GM12878 (cell line): Measurements from ENCODE around the gene KRT79. TPM values are rescaled to one million over a fixed set of nuclear protein-coding genes. Genes with fewer than 3 reads are reported as not detected.

Experiments used
- ATAC-seq: fragments of 200-7000 bp; cut with Tn5 transposase; 3 replicates; pipeline ENCODE4 v1.9.1; 2020; ENCODE audit warnings: mild to moderate bottlenecking, moderate library complexity
- BruUV-seq: library from RNA; stranded (reverse); fragments of 400-500 nt; replicated peaks from 2 replicates; lab custom pipeline; 2021; lab: Mats Ljungman, UMichigan
- CTCF ChIA-PET: fragments of 300-600 bp; sonication (Branson Sonifier 250); formaldehyde crosslinking; extraction: SDS; loops from one replicate; lab custom pipeline; 2021; ENCODE audit warnings: inconsistent platforms; lab: Yijun Ruan, JAX
- POLR2A ChIA-PET: fragments of 350-600 bp; formaldehyde crosslinking; extraction: SDS; loops from one replicate; lab custom pipeline; 2021; ENCODE audit warnings: inconsistent platforms; lab: Charles Lee
- RAD21 ChIA-PET: fragments of 300-600 bp; sonication (Branson Sonifier 250); formaldehyde crosslinking; loops from one replicate; lab custom pipeline; 2023; ENCODE audit warnings: antibody characterized with exemption; ENCODE audit not compliant: unreplicated experiment; lab: Charles Lee
- SMC1A ChIA-PET: fragments of 300-600 bp; sonication (Branson Sonifier 250); formaldehyde crosslinking; loops from one replicate; lab custom pipeline; 2023; ENCODE audit not compliant: unreplicated experiment, uncharacterized antibody; lab: Charles Lee
- DNase-seq: peaks from one replicate; pipeline ENCODE4 v3.0.0-alpha.2; 2011; ENCODE audit warnings: low read depth, low spot score
- FAIRE-seq: peaks from 3 replicates; lab custom pipeline; 2011; peaks lifted over from hg19 to GRCh38; lab: Jason Lieb, UNC
- H2AFZ ChIP-seq: 2 replicates; pipeline ENCODE4 v1.6.0; 2011; ENCODE audit warnings: low read depth, low read length, control low read depth; ENCODE audit not compliant: control insufficient read depth
- H3K27ac ChIP-seq: 2 replicates; pipeline ENCODE4 v1.5.1; 2011; ENCODE audit warnings: control low read depth; ENCODE audit not compliant: control insufficient read depth, insufficient read depth
- H3K27me3 ChIP-seq, 2 experiments: replicated peaks in 1 of 2; 2 replicates each; pipeline versions ENCODE4 v1.6.0 to v1.6.1; 2011; ENCODE audit warnings: low read length in 1 of 2; ENCODE audit not compliant: control insufficient read depth in 2 of 2, insufficient read depth in 2 of 2
- H3K36me3 ChIP-seq, 2 experiments: 2 replicates each; pipeline ENCODE4 v1.5.1; 2011; ENCODE audit warnings: low read length in 1 of 2; ENCODE audit not compliant: control insufficient read depth in 2 of 2, insufficient read depth in 2 of 2
- H3K4me1 ChIP-seq: 2 replicates; pipeline ENCODE4 v1.6.1; 2011; ENCODE audit warnings: mild to moderate bottlenecking, low read length, moderate library complexity, mixed read lengths; ENCODE audit not compliant: control insufficient read depth, insufficient read depth
- H3K4me2 ChIP-seq: 2 replicates; pipeline ENCODE4 v1.6.0; 2011; ENCODE audit warnings: control low read depth; ENCODE audit not compliant: control insufficient read depth, insufficient read depth
- H3K4me3 ChIP-seq: fragments of 200-600 bp; sonication (generic); 2 replicates; pipeline ENCODE4 v1.5.1; 2016
- H3K79me2 ChIP-seq: 2 replicates; pipeline ENCODE4 v1.6.0; 2011; ENCODE audit warnings: low read length; ENCODE audit not compliant: control insufficient read depth, insufficient read depth
- H3K9ac ChIP-seq: 2 replicates; pipeline ENCODE4 v1.8.0; 2011; ENCODE audit warnings: low read length, control low read depth, mixed read lengths; ENCODE audit not compliant: control insufficient read depth, insufficient read depth
- H3K9me3 ChIP-seq: replicated peaks from 3 replicates; pipeline ENCODE4 v1.5.1; 2011; ENCODE audit warnings: mild to moderate bottlenecking, low read length; ENCODE audit not compliant: control insufficient read depth, insufficient read depth
- H4K20me1 ChIP-seq: 2 replicates; pipeline ENCODE4 v1.6.0; 2011; ENCODE audit not compliant: control insufficient read depth, insufficient read depth
- KLF5 ChIP-seq: fragments of 450-650 bp; IDR thresholded peaks from 2 replicates; pipeline ENCODE4 v1.6.1; 2014; ENCODE audit warnings: mild to moderate bottlenecking; ENCODE audit not compliant: partially characterized antibody
- RUNX3 ChIP-seq: IDR thresholded peaks from 2 replicates; pipeline ENCODE4 v1.6.1; 2012; ENCODE audit warnings: low read length, inconsistent platforms
- TARDBP ChIP-seq: IDR thresholded peaks from 2 replicates; pipeline ENCODE4 v1.6.1; 2016; ENCODE audit warnings: borderline replicate concordance
- WGBS: methylation state at CpG from one replicate; pipeline ENCODE4 v1.1.6; 2016; ENCODE audit warnings: low lambda C conversion rate; ENCODE audit not compliant: insufficient replicate concordance, insufficient coverage; ENCODE audit errors: missing lambda C conversion rate; 5-methylcytosine and 5-hydroxymethylcytosine counted together
- in situ Hi-C: fragments of 300-500 bp; cut with MboI; formaldehyde crosslinking; loops from 9 replicates; pipeline ENCODE4 v1.14.3; 2018; ENCODE audit warnings: mixed read lengths
- intact Hi-C: fragments of 100-400 bp; cut with micrococcal nuclease; formaldehyde crosslinking; loops from one replicate; pipeline ENCODE4 v1.14.2; 2022; ENCODE audit not compliant: unreplicated experiment
- polyA plus RNA-seq, 11 experiments: library from polyadenylated mRNA; depleted of rRNA in 4 of 11; unstranded in 6 of 11; stranded (reverse) in 5 of 11; fragments of >200 nt; fragmentation: Nextera tagmentation in 4 of 11; fragmentation: Illumina TruSeq in 1 of 11; extraction: Ambion mirVana in 4 of 11; extraction: Trizol in 1 of 11; gene quantifications; 1 replicate in 1 of 11; 2 replicates in 10 of 11; pipeline versions ENCODE4 v1.2.1 to v1.2.3, GENCODE V29; 2011 to 2016; ENCODE audit warnings: inconsistent platforms in 2 of 11, missing spikeins in 2 of 11, low read depth in 1 of 11
- total RNA-seq, 4 experiments: library from RNA; depleted of rRNA in 3 of 4; stranded (reverse); fragments of >200 nt in 3 of 4; fragmentation: Illumina TruSeq in 1 of 4; extraction: Trizol in 1 of 4; gene quantifications; 2 replicates each; pipeline versions ENCODE4 v1.2.1 to v1.2.3, GENCODE V29; 2013 to 2021
- TF ChIP-seq, protein P1 (sequence below): fragments of 450-650 bp; IDR thresholded peaks from 2 replicates; pipeline ENCODE4 v1.6.1; 2016; ENCODE audit warnings: mild to moderate bottlenecking

Gene KRT79
- total and polyA plus RNA-seq, 10 of the 15 experiments (the other 5 are each of a cell fraction or from before 2014, with no cell fraction given): 0.03 to 0.09 (median 0.07) TPM; not detected in 7

DNA sequence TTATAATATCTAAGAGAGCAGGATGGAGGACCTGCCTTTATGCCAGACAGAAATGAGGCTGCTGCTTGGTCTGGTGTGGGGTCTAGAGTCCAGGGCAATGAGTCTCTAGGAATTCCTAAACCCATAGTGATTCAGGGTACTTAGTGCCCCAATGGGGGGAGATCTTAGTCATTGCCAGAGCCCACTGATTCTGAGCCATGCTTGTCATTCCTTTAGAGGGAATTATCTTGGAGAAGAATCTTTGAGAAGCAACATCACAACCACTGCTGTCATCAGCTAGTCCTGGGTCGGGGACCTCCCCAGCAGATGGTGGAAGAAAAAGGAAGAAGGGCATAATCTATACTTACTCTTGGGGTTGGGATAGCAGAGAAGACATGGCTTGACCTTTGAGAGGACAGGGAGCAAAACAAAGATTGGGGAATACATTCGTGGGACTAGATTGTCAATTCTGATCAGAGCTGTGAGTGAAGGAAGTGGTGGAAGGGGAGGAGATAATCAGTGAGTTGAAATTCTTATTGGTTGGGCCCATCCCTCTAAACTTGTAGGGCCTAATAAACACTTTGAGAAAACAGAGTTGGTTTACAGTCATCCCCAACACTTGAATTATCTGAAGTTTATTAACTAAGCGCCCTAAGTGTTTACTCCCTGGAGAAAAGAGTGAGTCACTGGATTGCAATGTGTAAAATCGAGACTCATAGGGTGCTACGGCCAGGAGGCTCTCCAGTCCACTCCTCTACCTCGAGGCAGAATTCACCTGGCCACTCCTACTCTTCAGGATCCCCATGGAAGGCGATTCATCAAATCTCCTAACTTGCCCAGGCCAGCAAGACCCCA lies 35.2 kb downstream of the KRT79 start:
- POLR2A ChIA-PET: no interaction called here
- H3K9me3 ChIP-seq: no peaks in the 10 kb centered on the region
- no peaks in the 10 kb centered on the region for H4K20me1 ChIP-seq
- no peaks in the 10 kb centered on the region for H3K36me3 ChIP-seq
- intact Hi-C loops: no loop called here
- BruUV-seq: no TSS peak
- TF ChIP-seq RUNX3: no peak
- TF ChIP-seq TARDBP: no peak
- no peak for TF ChIP-seq KLF5
- TF ChIP-seq, protein P1, sequence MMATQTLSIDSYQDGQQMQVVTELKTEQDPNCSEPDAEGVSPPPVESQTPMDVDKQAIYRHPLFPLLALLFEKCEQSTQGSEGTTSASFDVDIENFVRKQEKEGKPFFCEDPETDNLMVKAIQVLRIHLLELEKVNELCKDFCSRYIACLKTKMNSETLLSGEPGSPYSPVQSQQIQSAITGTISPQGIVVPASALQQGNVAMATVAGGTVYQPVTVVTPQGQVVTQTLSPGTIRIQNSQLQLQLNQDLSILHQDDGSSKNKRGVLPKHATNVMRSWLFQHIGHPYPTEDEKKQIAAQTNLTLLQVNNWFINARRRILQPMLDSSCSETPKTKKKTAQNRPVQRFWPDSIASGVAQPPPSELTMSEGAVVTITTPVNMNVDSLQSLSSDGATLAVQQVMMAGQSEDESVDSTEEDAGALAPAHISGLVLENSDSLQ: no peak
- TF ChIP-seq, all 136 proteins: peak for 0
- no peak overlapping the region for H3K9ac ChIP-seq
- RAD21 ChIA-PET: no interaction called here
- 4% methylated on average over 7 of the region's 7 CpGs for WGBS
- ATAC-seq (no peak), DNase-seq (no peak), FAIRE-seq (no peak)
- no peak overlapping the region for H3K4me3 ChIP-seq
- no peak overlapping the region for H3K4me2 ChIP-seq
- SMC1A ChIA-PET: no interaction called here
- no peaks in the 10 kb centered on the region for H3K79me2 ChIP-seq
- CTCF ChIA-PET: interaction anchor here (1.1 kb wide), 1 partner anchor 72 kb away, joined by 4 read pairs; no protein-coding TSS in a partner anchor
- in situ Hi-C loops: no loop called here
- H2AFZ ChIP-seq: no peak overlapping the region
- no peak overlapping the region for H3K27ac ChIP-seq
- H3K4me1 ChIP-seq: no peaks in the 10 kb centered on the region
- H3K27me3 ChIP-seq: peaks cover 0 to 2% of the 10 kb centered on the region in 2 experiments; a peak in 2 of 4 replicates
